HK-2 (cell line): ENCODE measurements around the gene PLK5.
"Not testable (repeated sequence)": the region's sequence is repeated elsewhere in the genome, so short reads cannot be mapped to it uniquely, and the experiment has no call there.

Experiments
- DNase-seq: peaks from one replicate; pipeline ENCODE4 v3.0.0-alpha.2; 2018; ENCODE audit not compliant: unreplicated experiment

The PLK5 gene

DNA sequence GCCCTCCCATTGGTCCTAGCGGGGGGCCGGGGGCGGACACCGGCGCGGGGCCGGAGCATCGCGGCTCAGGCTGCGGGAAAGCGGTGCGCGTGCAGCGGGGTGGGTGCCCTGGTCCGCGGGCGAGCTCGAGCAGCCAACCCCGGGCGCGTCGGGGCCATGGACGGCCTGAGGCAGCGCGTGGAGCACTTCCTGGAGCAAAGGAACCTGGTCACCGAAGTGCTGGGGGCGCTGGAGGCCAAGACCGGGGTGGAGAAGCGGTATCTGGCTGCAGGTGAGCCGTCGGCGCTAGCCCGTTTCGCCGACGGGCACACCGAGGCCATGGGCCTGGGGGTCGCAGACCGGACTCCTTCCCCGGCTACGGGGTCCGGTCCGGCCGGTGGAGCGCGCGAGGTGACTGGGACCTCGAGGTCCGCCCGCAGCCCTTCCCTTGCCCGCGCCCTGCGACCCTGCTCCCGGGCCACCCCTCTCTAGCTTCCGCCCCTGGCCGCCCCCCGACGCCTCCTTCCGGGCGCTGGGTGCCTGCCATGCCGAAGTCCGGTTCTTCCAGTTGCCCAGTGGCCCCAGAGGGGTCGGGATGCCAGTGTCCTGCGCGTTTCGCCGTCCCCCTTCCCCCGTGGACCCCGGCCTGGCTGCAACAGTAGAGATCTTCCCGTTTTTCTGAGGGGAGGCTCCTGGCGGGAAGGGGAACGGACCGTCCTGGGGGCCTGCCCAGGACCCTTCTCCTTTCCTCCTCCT is 32.6 kb upstream of the PLK5 start, which contains the start of gene REEP6:
Gene REEP6 (plus strand): TSS at position 68 of the 735 bp plus-strand sequence. CDS start 89 bp downstream, at position 157.
- DNase-seq: no peak

DNA sequence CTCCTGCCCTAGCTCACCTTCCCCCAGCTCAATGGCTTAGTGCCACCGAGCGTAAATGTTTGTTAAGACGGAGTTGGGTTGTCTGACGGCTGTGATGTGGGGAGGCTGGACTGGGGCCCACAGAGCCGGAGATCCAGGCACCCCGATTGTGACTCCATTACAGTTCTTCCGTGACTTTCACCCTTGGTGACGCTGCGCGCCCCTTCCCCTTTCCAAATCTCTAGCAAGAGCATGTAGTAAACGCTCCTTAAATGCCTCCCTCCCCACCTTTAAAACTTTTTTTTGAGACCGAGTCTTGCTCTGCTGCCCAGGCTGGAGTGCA is 32.1 kb upstream of the PLK5 start:
- no peak for DNase-seq

DNA sequence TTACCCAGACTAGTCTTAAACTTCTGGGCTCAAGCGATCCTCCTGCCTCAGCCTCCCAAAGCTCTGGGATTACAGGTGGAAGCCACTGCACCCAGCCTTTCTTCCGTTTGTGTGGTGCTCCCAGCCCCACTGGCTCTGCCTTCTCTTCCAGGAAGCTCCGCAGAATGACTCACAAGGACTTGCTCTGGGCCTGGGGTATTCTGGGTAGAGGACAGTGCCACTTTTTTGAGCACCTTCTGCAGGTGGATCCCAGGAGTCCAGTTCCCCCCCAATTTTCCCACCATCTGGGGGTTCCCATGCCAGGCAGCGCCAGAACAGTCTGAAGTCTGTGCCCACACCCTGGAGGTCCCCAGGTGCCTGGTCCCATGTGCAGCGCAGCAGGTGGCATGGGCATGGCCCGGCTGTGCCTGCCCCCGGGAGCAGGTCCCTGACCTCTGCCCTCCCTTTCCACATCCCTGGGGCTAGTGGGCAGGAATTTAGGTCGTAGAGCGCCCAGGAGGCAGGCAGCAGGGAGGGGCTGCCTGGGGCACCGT is 31.3 kb upstream of the PLK5 start:
- no peak for DNase-seq

DNA sequence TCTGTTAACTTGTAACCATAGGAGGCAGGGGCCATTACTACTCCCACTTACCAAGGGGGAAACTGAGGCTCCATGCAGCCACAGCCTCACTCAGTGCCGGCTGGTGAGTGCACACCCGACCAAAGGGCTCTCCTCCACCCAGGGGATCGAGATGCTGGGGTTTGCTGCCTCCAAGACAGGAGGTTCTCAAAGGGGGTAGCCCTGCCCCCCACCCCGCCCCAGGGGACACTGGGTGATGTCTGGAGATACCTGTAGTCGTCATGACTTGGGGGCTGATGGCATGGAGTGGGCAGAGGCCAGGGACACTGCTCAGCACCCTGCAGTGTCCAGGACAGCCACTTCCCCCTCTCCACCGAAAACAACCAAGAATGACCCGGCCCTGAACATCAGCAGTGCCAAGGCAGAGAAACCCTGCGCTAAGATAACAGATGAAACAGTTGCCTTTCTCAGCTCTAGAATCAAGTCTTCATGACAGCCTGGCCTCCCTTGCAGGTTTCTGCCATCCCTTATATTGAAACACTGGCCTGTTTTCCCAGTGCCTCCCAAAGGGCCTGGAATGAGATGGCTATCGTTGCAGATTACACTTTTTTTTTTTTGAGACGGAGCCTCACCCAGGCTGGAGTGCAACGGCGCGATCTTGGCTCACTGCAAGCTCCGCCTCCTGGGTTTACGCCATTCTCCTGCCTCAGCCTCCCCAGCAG is 29.6 kb upstream of the PLK5 start:
- no peak for DNase-seq

DNA sequence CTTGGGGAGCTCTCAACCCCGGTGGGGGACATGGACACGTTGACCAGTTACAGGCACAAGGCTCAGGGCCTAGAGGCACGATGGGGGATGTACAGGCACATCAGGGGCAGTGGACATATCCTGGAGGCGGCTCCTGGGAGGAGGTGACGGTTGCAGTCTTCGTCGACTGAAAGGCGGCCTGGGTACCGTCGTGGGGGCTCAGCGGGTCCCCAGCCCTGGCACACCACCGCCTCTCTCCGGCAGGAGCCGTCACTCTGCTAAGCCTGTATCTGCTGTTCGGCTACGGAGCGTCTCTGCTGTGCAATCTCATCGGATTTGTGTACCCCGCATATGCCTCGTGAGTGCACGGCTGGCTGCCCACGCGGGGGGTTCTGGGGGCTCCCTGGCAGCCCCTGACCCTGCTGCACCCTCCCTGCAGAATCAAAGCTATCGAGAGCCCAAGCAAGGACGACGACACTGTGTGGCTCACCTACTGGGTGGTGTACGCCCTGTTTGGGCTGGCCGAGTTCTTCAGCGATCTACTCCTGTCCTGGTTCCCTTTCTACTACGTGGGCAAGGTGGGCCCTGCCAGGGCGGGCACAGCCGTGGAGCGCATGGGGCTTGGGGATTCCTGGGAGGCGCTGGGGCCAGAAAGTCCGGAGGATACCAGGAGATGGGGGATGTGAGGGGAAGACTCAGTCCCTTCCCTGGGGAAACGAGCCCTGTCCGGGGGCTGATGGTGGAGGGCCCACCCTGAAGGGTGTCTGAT is 28.7 kb upstream of the PLK5 start:
- no peak for DNase-seq

DNA sequence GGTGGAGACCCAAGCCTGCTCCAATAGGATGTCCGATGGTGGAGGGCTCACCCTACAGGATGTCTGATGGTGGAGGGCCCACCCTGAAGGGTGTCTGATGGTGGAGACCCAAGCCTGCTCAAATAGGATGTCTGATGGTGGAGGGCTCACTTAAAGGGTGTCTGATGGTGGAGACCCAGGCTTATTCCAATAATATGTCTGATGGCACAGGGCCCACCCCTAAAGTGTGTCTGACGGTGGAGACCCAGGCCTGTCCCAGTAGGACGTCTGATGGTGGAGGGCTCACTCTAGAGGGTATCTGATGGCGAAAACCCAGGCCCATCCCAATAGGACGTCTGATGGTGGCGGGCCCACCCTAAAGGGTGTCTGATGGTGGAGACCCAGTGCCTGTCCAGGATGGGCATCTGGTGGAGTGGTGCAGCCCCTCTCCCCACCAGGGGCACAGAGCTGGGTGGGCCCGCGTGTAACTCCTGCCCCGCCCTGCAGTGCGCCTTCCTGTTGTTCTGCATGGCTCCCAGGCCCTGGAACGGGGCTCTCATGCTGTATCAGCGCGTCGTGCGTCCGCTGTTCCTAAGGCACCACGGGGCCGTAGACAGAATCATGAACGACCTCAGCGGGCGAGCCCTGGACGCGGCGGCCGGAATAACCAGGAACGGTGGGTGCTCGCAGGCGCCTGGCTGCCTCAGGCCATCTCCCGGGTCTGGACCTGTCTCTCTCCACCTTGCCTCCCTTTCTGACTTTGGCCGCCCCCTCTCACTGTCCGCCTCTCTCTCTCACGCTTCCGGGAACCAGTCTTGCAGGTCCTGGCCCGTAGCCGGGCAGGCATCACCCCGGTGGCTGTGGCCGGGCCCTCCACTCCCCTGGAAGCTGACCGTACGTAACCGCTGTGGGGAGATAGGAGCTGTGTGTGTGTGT is 27.8 kb upstream of the PLK5 start:
- no peak for DNase-seq

DNA sequence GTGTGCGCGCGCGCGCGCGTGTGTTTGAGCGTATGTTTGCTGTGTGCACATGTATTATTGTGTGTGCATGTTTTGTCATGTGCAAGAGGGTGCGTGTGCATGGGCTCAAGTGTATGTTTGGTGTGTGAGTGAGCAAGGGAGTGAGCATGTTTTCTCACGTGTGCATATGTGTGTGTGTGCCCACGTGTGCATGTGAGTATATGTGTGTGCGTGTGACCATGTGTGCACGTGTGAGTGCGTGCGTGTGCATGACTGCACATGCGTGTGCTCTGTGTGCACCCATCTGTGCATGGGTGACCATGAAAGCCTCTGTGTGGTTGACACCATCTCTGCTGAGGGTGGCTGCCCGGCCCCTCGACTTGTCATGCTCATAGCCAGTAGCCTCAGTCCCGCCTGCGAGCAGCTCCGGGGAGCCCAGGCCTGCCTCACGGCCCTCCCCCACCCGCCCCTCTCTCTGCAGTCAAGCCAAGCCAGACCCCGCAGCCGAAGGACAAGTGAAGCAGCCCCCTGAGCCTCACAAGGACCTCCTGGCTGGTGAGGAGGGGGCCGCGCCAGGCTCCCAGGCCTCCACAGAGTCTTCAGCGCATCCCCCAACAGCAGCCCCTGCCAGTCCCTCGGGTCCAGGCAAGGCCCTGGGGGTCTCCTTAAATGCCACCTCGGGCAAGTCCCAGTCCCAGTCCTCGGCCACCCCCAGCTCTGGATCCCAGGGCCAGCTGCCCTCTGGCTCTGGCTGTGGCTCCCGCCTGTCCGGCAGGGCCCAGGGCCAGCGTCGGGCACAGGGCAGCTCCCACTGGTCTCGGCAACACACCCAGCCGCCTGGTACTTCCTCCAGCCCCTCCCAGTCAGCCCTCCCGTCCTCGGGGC is 26.9 kb upstream of the PLK5 start:
- no peak for DNase-seq

DNA sequence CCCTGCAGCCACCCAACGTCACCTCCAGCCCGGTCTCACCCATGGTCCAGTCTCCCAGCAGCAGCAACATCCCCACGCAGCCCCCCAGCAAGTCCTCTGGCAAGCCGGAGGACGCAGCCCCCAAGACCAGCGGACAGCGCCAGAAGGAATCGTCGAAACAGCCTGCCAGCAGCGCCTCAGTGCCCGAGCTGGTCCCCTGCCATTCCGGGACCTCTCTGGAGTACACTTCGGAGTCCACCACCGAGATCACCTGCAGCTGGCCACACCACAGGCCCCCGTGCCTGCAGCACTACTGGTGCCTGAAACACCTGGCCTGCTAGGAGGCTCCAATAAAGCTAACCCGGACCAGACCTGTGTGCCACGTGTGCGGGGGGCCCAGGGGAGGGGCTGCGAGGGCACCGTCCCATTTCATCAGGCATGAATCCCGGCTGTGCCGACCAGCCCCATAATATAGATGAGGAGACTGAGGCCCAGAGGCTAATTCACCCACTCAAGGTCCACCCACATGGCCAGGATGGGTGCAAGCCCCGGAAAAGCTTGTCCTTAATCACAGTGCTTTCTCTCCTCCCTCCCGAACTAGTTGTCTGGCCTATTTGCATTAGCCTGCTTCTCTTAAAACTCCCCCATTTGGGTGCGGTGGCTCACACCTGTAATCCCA is 26.2 kb upstream of the PLK5 start:
- no peak for DNase-seq

DNA sequence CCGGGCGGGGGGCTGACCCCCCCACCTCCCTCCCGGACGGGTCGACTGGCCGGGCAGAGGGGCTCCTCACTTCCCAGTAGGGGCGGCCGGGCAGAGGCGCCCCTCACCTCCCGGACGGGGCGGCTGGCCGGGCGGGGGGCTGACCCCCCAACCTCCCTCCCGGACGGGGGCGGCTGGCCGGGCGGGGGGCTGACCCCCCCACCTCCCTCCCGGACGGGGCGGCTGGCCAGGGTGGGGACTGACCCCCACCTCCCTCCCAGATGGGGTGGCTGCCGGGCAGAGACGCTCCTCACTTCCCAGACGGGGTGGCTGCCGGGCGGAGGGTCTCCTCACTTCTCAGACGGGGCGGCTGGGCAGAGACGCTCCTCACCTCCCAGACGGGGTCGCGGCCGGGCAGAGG is 24.6 kb upstream of the PLK5 start:
- DNase-seq: not testable (repeated sequence)

DNA sequence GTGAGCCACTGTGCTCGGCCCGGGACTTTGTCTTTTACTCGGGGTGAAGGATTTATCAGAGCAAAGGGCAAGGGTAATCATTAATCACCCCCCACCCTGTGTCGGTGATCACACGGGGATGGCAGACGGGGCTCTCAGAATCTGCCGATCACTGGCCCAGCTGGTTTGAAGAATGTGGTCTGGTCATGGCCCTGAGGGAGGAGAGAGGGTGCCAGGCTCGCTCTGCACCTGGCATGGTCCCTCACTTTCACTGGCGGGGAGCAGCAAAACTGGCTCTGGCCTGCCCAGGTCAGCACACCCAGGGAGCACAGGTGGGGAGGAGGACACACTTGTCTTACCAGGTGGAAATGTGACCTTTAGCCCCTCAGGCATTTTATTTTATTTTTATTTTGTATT is 22.7 kb upstream of the PLK5 start:
- DNase-seq: peak; percentile 49

DNA sequence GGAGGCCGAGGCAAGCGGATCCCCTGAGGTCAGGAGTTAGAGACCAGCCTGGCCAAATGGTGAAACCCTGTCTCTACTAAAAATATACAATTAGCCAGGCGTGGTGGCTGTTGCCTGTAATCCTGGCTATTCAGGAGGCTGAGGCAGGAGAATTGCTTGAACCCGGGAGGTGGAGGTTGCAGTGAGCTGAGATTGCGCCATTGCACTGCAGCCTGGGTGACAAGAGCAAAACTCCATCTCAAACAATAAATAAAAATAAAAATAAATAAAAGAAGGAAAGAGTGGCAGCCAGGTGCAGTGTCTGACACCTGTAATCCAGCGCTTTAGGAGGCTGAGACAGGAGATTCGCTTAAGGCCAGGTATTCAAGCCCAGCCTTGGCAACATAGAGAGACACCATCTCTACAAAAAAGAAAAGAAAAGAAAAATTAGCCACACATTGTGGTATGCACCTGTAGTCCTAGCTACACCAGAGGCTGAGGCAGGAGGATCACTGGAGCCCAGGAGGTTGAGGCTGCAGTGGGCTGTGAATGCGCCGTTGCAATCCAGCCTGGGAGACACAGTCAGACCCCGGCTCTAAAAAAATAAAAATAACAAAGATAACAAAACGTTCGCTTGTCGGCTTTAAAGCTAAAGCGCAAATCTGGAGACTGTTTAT is 21.3 kb upstream of the PLK5 start:
- DNase-seq: no peak

DNA sequence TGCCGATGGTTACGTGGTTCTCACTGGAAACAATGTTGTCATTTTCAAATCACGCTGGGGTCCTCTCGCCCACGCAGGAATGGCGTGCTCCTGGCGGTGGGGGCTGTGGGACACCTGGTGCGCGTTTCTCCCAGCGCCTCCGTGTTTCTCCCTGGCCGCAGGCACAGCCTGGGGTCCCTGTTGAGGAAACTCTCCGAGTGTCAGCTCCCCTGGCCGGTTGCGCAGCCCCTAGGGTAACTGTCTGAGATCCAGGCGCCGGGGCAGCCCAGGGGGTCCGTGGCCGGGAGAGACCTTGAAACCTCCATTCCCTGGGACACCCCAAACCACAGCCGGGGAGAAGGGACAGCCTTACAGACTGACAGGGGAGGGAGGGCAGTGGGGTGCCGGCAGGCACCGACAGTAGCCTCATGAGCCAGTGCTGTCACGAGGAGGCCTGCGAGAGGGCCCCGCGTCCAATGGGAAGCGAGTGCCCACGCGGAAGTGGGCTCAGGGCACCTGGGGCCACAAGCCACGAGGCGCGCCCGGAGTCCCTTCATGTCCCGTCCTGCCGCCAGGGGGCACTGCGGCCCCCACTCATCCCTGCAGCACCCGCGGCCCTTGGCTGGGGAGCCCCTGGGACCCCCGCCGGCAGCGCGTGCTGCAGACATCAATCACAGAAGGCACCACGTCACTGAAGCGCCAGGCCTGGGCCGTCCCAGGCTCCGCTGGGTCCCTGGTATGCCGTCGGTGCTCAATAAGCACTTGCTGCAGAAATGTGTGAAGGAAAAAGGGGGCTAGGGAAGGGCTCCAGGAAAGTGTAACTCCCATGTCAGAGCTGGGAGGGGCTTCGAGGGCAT is 20.6 kb upstream of the PLK5 start:
- peak; percentile 57 for DNase-seq

DNA sequence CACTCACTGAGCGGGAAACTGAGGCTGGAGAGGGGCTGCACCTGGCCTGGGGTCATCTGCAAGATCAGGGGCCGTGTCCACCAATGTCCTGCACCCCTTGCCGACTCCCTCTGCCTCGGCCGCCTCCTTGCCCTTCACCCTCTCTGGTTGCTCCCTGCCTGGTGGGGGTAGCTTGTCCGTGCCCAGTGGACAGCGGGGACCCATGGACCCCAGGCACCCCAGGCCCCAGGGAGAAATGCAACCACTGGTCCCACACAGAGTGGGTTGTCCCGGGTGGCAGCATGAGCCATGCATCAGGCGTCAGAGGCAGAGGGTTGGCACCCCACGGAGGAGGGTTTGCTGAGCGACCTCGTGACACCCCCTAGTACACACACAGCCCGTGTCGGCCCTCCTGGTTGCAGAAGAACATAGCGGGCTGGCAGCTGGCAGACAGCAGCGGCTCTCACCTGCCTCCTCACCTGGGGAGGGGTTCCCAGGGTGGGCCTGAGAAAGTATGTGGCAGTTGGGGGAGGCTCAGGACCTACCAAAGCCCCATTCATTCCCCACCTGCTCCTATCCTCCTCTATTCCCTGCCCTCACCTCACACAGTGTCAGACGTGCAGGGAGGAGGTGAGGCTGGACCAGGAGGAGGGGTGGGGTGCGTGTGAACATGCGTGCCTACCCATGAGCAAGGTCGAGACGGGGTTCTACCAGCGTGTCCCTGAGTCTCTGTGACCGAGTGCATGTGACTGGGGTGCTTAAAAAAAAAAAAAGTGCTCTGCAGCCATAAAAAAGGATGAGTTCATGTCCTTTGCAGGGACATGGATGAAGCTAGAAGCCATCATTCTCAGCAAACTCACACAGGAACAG is 19.7 kb upstream of the PLK5 start:
- no peak for DNase-seq

DNA sequence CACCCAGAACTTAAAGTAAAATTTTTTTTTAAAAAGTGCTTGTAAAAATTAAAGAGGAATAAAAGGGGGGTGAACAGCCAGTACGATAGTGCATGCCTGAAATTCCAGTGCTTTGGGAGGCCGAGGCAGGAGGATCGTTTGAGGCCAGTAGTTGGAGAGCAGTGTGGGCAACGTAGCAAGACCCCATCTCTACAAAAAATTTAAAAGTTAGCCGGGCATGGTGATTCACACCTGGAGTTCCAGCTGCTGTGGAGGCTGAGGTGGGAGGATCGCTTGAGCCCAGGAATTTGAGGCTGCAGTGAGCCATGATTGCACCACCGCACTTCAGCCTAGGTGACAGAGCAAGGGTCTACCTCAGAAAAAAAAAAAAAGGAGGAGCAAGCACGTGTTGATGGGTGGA is 18.9 kb upstream of the PLK5 start:
- no peak for DNase-seq

DNA sequence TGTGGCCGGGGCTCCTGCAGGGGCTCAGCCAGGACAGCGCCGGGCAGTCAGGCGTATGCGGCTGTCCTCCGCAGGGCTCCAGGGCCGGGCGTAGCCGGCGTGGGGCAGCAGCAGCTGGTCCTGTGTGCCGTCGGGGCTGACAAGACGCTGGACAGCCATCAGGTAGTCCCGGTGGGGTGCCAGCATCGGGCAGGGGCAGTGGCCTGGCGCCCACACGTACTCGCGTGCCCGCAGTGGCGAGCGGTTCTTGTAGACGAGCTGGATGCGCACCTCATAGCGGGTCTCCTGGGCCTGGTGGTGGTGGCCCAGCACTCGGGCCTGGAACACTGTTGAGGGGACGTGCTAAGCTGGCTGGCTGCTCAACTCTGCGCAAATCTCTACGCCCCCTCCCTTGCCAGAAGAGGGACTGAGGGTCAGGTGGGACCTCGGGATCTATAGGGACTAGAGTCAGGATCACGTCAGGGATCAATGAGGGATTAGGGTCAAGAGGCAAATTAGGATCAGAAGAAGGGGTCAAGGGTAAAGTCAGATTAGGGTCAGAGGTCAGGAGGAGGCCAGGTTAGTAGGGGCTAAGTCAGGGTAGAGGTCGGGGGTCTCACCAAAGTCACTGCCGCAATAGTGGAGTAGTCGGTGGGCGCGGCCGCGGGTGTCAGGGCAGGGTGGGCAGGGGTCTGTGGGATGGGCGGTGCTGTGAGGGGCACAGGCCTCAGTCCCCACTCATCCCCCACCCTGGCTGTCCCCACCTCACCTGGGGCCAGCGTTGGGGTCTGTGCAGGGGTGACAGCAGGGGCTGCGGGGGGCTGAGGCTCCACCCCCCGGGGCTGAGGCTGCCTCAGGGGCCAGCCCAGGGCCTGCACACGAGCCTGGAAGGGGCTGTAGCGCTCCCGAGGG is 17.6 kb upstream of the PLK5 start:
- no peak for DNase-seq

DNA sequence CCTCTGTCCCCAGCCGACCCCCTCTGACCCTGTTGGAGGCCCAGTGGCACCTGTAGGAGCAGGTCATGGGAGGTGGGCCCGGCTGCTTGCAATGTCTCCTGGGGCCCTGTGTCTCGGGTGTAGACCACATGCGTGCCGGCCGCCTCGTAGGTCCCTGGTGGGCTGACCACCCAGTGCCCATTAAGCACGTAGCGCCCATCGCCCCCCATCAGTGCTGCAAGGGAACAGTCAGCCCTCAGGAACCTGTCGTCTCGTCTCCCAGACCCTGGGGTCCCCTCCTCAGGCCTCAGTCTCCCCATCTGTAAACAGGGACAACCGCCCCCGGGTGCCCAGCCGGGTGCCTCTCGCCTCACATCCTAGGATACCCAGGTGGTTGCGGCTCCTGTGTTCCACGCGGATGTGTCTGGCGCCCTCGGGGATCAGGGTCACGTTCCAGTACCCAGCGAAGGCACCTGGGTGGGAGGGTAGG is 16.7 kb upstream of the PLK5 start:
- DNase-seq: no peak
